ENCODE results near the gene MINDY1. TPM values are rescaled to one million over a fixed set of nuclear protein-coding genes. Genes with fewer than 3 reads are reported as not detected.

MINDY1 gene
- polyA plus RNA-seq, 1 experiment: 12.8 TPM

- Histone ChIP-seq H3K9me3 (ENCODE audit: control insufficient read depth, insufficient read depth, low read length) (peaks cover 3% of the 10 kb centered on the region; the same call in 1 of the 2 replicates), H3K27me3 (ENCODE audit: control insufficient read depth, insufficient read depth, low read length) (no peaks in the 10 kb centered on the region), H3K27ac (ENCODE audit: low read depth, low read length) (peak overlapping the region; percentile 47), H3K4me3 (ENCODE audit: low read depth, low read length) (peak overlapping the region; percentile 81)
- POLR2A ChIA-PET: interaction anchor here (0.8 to 1.1 kb wide), 3 partner anchors 13 to 143 kb away, joined by 3 to 5 read pairs (median 4); partner anchors contain the start of gene MINDY1
- CTCF ChIA-PET: interaction anchor here (1.2 to 1.8 kb wide), 2 partner anchors 9 to 25 kb away, joined by 5 to 15 read pairs; no protein-coding TSS in a partner anchor
- peak; percentile 26 for DNase-seq (ENCODE audit: low read depth, low spot score)
- TF ChIP-seq CTCF (IDR thresholded peaks at IDR 0.05; ENCODE audit: low read depth, low read length): no peak
Observed at GRCh38 chr1:150970808-150971582, 35.7 kb downstream of the MINDY1 start.

- TF ChIP-seq CTCF (IDR thresholded peaks at IDR 0.05; ENCODE audit: low read depth, low read length): no peak
- Histone ChIP-seq H3K27ac (ENCODE audit: low read depth, low read length) (no peak overlapping the region), H3K27me3 (ENCODE audit: control insufficient read depth, insufficient read depth, low read length) (no peaks in the 10 kb centered on the region), H3K9me3 (ENCODE audit: control insufficient read depth, insufficient read depth, low read length) (peaks cover 3% of the 10 kb centered on the region; the same call in 1 of the 2 replicates), H3K4me3 (ENCODE audit: low read depth, low read length) (no peak overlapping the region)
- CTCF ChIA-PET: interaction anchor here (0.8 to 1.8 kb wide), 5 partner anchors 10 to 409 kb away, joined by 3 to 15 read pairs (median 4); partner anchors contain the start of genes ANXA9 and MINDY1
- no peak for DNase-seq (ENCODE audit: low read depth, low spot score)
- POLR2A ChIA-PET: interaction anchor here (0.6 kb wide), 1 partner anchor 71 kb away, joined by 4 read pairs; no protein-coding TSS in a partner anchor
Observed at GRCh38 chr1:150969626-150970025, 37.1 kb downstream of the MINDY1 start.

GRCh38 chr1:150968491-150968890 lies 38.2 kb downstream of the MINDY1 start:
- no peak overlapping the region for H3K4me3 ChIP-seq (ENCODE audit: low read depth, low read length)
- H3K27ac ChIP-seq (ENCODE audit: low read depth, low read length): no peak overlapping the region
- no peaks in the 10 kb centered on the region for H3K9me3 ChIP-seq (ENCODE audit: control insufficient read depth, insufficient read depth, low read length)
- no peak for TF ChIP-seq CTCF (IDR thresholded peaks at IDR 0.05; ENCODE audit: low read depth, low read length)
- H3K27me3 ChIP-seq (ENCODE audit: control insufficient read depth, insufficient read depth, low read length): no peaks in the 10 kb centered on the region
- POLR2A ChIA-PET: no interaction called here
- CTCF ChIA-PET: no interaction called here
- DNase-seq (ENCODE audit: low read depth, low spot score): no peak

- no peak overlapping the region for H3K27ac ChIP-seq (ENCODE audit: low read depth, low read length)
- POLR2A ChIA-PET: no interaction called here
- CTCF ChIA-PET: no interaction called here
Observed at GRCh38 chr1:150967936-150968335, 38.8 kb downstream of the MINDY1 start.

More at GRCh38 chr1:150967936-150968335, 38.8 kb downstream of the MINDY1 start:
- DNase-seq (ENCODE audit: low read depth, low spot score): no peak
- no peak for TF ChIP-seq CTCF (IDR thresholded peaks at IDR 0.05; ENCODE audit: low read depth, low read length)
- Histone ChIP-seq H3K4me3 (ENCODE audit: low read depth, low read length) (no peak overlapping the region), H3K9me3 (ENCODE audit: control insufficient read depth, insufficient read depth, low read length) (no peaks in the 10 kb centered on the region), H3K27me3 (ENCODE audit: control insufficient read depth, insufficient read depth, low read length) (no peaks in the 10 kb centered on the region)
